NCI-H1436 treated with DMSO at 0.1 percent for 48 hours (cell line): ENCODE results near the gene ZBP1.

Source experiments
- DNase-seq: peaks from one replicate; lab custom pipeline; 2025; lab: John Stamatoyannopoulos, UW

ZBP1 gene, protein sequence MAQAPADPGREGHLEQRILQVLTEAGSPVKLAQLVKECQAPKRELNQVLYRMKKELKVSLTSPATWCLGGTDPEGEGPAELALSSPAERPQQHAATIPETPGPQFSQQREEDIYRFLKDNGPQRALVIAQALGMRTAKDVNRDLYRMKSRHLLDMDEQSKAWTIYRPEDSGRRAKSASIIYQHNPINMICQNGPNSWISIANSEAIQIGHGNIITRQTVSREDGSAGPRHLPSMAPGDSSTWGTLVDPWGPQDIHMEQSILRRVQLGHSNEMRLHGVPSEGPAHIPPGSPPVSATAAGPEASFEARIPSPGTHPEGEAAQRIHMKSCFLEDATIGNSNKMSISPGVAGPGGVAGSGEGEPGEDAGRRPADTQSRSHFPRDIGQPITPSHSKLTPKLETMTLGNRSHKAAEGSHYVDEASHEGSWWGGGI

DNA sequence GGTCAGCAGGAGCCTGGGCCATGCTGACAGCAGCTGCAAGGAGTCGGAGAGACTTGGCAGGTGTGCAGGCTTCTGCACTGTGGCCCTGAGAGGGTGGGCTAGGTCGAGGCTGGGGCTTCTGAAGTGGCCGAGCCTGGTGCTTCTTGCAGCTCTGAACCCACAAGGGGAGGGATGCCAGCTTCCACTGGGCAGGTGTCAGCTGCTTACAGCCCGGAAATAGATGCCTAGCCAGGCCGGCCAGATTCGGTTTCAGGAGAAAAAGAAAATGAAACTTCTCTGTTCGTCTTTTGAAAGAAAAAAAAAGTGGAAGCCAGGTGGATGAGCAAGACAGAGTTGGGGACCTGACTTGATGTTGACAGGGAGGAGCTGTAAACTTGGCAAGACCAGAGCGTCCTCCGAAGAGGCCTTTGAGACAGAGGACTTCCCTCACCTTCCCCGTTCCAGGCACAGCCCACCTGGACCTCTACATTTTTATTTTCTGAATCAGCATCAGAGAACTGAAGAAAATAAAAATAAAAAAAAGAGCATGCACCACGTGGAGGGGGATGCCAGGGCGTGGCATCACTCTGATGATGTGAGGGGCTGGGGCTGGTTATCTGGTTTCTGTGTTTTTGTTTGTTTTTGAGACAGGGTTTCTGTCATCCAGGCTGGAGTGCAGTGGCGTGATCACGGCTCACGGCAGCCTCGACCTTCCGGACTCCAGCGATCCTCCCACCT lies at the start of gene ZBP1:
Gene ZBP1, minus strand, starts transcription at position 153 of the 717 bp plus-strand sequence. Its CDS starts 131 bp downstream, at position 22.
- no peak for DNase-seq

- no peak for DNase-seq
These were observed 49.4 kb upstream of the ZBP1 start for GRCh38 chr20:57669632-57670031.

- no peak for DNase-seq
These were observed 47.9 kb upstream of the ZBP1 start for GRCh38 chr20:57667924-57668782.

DNA sequence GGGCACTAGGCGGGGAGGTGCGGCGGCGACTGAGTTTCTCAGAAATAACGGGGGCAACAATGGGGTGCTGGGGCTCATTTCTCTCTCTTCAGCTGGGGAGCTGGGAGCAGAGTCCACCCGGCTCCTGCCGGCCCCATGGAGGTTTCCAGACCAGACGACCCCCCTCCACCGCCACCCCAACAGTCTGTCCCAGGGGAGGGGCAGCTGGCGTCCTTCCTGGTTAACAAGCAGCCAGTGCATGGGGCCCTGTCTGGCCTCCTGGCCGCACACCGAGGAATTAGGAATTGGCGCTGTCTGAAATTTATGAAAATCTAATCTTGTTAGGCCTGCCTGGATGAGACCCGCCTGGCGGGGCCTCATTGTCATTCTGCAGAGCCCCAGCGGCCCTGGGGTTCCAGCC lies 47.2 kb upstream of the ZBP1 start:
- no peak for DNase-seq

DNA sequence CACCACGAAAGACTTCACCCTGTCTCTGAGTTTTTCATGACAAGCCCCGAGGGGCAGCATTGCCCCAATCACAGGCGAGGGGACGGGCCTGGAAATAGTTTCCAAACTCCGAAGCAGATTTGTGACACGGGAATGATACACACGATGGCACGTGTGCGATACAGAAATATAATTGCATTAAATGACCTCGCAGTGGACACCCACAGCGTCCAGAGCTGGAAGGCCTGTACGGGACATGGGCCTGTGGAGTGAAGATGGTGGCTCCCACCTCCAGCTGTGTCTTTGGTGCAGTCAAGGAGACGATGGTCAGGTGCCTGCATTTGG lies 46.6 kb upstream of the ZBP1 start:
- DNase-seq = no peak

- no peak for DNase-seq
These were observed 46.0 kb upstream of the ZBP1 start for GRCh38 chr20:57666106-57666833.

GRCh38 chr20:57665589-57665971 lies 45.4 kb upstream of the ZBP1 start:
- DNase-seq = no peak

DNA sequence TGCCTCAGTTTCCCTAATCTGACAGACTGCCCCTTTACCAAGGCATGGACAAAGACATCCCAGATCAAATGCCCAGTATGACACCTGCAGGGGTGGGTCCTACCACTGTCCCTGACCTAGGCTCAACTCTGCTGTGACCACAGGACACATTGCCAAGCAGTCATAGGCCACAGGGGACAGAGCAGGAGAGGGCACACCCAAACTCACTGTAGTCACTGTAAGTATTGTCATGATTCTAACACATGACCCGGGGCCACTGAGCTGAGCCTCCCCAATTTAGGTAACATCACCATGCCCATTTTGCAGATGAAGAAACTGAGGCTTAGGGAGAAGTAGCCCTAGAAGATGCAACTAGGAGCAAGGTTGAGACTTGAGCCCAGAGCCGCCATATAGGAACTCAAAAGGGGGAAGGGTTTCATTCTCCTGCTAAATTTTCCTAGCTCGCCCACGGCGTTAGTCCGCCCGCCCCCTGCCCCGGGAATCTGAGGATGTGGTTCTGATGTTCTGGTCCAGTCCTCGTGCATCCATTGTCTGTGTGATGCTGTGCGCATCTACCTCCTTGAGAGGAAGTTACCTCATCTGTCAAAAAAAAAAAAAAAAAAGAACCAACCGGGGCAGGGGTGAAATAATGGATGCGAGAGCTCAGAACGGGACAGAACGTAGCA lies 44.8 kb upstream of the ZBP1 start:
- DNase-seq = no peak

- DNase-seq = no peak
These were observed 44.2 kb upstream of the ZBP1 start for GRCh38 chr20:57664476-57664875.

- DNase-seq = no peak
These were observed 43.6 kb upstream of the ZBP1 start for GRCh38 chr20:57663681-57664451.

DNA sequence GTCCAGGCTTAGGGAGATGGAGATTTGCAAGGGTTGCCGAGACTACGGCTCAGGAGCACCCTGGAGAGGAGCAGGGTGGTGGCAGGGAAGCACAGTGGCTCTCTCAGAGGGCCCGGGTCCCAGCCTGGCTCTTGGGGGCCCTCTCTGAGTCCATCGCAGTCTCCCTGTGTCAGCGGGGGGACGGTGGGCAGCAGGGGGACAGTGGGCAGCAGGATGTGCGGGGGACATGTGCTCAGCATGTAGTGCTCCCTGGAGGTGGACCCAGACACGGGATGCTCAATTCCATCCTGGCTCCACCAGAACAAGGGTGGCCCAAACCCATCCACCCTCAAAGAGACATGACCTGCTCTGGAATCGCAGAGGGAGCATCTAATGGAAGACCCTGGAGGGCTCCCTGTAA lies 43.0 kb upstream of the ZBP1 start:
- DNase-seq = no peak

DNA sequence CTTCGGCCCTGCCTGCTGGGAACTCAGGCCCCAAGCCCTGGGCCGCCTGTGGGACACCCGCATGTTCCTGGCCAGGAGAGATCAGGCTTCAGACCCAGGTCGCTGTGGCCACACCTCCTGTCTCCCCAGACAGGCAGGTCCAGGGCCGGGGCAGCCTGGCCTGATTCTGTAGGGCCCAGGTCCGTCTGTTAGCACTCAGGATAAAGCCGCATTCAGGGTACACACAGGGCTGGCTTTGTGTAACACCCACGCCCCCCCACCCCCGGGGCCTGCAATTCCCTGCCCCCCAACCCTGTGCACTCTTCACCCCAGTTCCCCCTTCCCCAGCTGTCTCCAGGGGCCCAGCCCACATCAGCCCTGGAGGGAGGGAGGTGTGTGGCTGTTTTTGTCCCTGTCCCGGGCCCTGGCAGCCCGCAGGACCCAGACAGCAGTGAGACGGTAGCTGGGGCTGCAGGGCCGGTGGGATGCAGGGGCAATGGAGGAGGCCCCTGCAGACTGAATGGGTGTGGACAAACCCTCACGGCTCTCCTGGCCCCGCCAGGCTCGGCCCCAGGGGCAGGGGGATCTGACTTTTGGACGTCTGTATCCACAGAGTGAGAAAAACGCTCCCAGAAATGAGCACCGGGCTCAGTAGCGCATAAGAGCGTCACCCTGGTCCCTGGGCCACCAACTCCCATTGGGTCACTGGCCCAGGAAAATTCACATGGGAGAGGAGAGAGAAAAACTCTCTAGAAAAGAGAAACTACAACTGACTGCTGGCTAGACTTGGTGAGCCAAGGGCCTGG lies 42.4 kb upstream of the ZBP1 start:
- DNase-seq = no peak

GRCh38 chr20:57661746-57662455 lies 41.7 kb upstream of the ZBP1 start:
- no peak for DNase-seq

- no peak for DNase-seq
These were observed 40.9 kb upstream of the ZBP1 start for GRCh38 chr20:57660922-57661745.

DNA sequence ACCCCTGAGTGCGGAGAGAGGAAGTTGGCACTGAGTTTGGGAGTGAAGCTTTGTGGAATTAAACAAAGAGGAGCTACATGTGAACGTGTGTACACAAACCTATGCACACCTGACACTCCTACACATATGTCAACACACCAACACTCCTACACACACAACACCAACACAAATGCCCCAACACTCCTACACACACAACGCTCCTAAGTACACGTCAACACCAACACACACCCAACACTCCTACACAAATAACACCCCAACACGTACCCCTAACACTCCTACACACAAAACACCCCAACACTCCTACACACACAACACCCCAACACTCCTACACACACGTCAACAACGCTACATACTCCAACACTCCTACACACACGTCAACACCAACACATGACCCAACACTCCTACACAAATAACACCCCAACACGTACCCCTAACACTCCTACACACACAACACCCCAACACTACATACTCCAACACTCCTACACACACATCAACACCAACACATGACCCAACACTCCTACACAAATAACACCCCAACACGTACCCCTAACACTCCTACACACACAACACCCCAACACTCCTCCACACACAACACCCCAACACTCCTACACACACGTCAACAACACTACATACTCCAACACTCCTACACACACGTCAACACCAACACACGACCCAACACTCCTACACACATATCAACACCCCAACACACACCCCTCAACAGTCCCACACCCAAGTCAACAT lies 40.1 kb upstream of the ZBP1 start:
- DNase-seq = no peak

- no peak for DNase-seq
These were observed 39.4 kb upstream of the ZBP1 start for GRCh38 chr20:57659517-57660180.
